SK-N-SH treated with all-trans-retinoic acid at 6 μM for 48 hours (cell line): ENCODE measurements around the gene PARD3B.

ENCODE experiments used
- ATAC-seq: fragments of 200-7000 bp; cut with Tn5 transposase; 3 replicates; pipeline ENCODE4 v1.9.1; 2020; ENCODE audit warnings: mild to moderate bottlenecking, moderate library complexity
- ARNTL ChIP-seq: fragments of 450-650 bp; formaldehyde crosslinking; IDR thresholded peaks from 2 replicates; pipeline ENCODE4 v1.5.0; 2020; ENCODE audit warnings: low read depth, mild to moderate bottlenecking, moderate library complexity, borderline replicate concordance
- CREB5 ChIP-seq: fragments of 250-450 bp; sonication (Bioruptor Pico); IDR thresholded peaks from 2 replicates; pipeline ENCODE4 v1.5.1; 2020; ENCODE audit warnings: low read depth, mild to moderate bottlenecking, moderate library complexity
- CSDC2 ChIP-seq: fragments of 250-450 bp; sonication (Bioruptor Pico); IDR thresholded peaks from 2 replicates; pipeline ENCODE4 v1.5.0; 2020; ENCODE audit warnings: mild to moderate bottlenecking, moderate library complexity
- ESRRG ChIP-seq: fragments of 250-450 bp; sonication (Bioruptor Pico); IDR thresholded peaks from 2 replicates; pipeline ENCODE4 v1.6.1; 2021; ENCODE audit warnings: mild to moderate bottlenecking
- GLIS3 ChIP-seq: fragments of 250-450 bp; sonication (Bioruptor Pico); IDR thresholded peaks from 2 replicates; pipeline ENCODE4 v1.5.0; 2020; ENCODE audit warnings: mild to moderate bottlenecking, moderate library complexity
- ISL1 ChIP-seq: fragments of 250-450 bp; sonication (Bioruptor Pico); IDR thresholded peaks from 2 replicates; pipeline ENCODE4 v2.1.2; 2022; ENCODE audit warnings: mild to moderate bottlenecking, moderate library complexity
- PATZ1 ChIP-seq: fragments of 250-450 bp; sonication (Bioruptor Pico); IDR thresholded peaks from 2 replicates; pipeline ENCODE4 v1.8.0; 2020; ENCODE audit warnings: mild to moderate bottlenecking, moderate library complexity, borderline replicate concordance
- POU6F1 ChIP-seq: fragments of 250-450 bp; sonication (Bioruptor Pico); IDR thresholded peaks from 2 replicates; pipeline ENCODE4 v1.8.0; 2021; ENCODE audit warnings: low read depth, mild to moderate bottlenecking, moderate library complexity, borderline replicate concordance
- PPARA ChIP-seq: fragments of 250-450 bp; sonication (Bioruptor Pico); IDR thresholded peaks from 2 replicates; pipeline ENCODE4 v1.5.0; 2020; ENCODE audit warnings: mild to moderate bottlenecking, borderline replicate concordance
- TCF4 ChIP-seq: fragments of 250-450 bp; sonication (Bioruptor Pico); IDR thresholded peaks from 2 replicates; pipeline ENCODE4 v1.8.0; 2021; ENCODE audit warnings: mild to moderate bottlenecking, moderate library complexity, borderline replicate concordance
- TOX ChIP-seq: fragments of 250-450 bp; sonication (Bioruptor Pico); IDR thresholded peaks from 2 replicates; pipeline ENCODE4 v1.8.0; 2021; ENCODE audit warnings: mild to moderate bottlenecking, moderate library complexity, borderline replicate concordance
- ZC3H10 ChIP-seq: fragments of 250-450 bp; sonication (Bioruptor Pico); IDR thresholded peaks from 2 replicates; pipeline ENCODE4 v1.5.1; 2021; ENCODE audit warnings: mild to moderate bottlenecking, moderate library complexity
- ZFP30 ChIP-seq: fragments of 450-650 bp; formaldehyde crosslinking; IDR thresholded peaks from 2 replicates; pipeline ENCODE4 v1.5.0; 2022; ENCODE audit warnings: mild to moderate bottlenecking, moderate library complexity
- ZNF565 ChIP-seq: fragments of 450-650 bp; formaldehyde crosslinking; conservative IDR thresholded peaks from 2 replicates; pipeline ENCODE4 v1.5.0; 2020; ENCODE audit warnings: low read depth, mild to moderate bottlenecking, moderate library complexity
- ZNF70 ChIP-seq: fragments of 450-650 bp; formaldehyde crosslinking; IDR thresholded peaks from 2 replicates; pipeline ENCODE4 v1.5.0; 2020; ENCODE audit warnings: mild to moderate bottlenecking, moderate library complexity
- ZNF8 ChIP-seq: fragments of 450-650 bp; formaldehyde crosslinking; IDR thresholded peaks from 2 replicates; pipeline ENCODE4 v1.5.0; 2020; ENCODE audit warnings: mild to moderate bottlenecking, moderate library complexity

The PARD3B gene

GRCh38 chr2:205582366-205582765, 1037.1 kb downstream of the PARD3B start (continued):
- no peak for TF ChIP-seq PATZ1 (CRISPR knock-in tag)

GRCh38 chr2:205585449-205586383, 1040.4 kb downstream of the PARD3B start:
- no peak for ATAC-seq
- no peak for TF ChIP-seq CREB5 (CRISPR knock-in tag)
- TF ChIP-seq TCF4 (CRISPR knock-in tag), result peak; percentile 62; the same call in 1 of the 2 replicates

GRCh38 chr2:205586626-205587025, 1041.4 kb downstream of the PARD3B start:
- ATAC-seq, result no peak
- no peak for TF ChIP-seq ZC3H10 (CRISPR knock-in tag)
- TF ChIP-seq, all 23 proteins: peak for 0

- ATAC-seq, result no peak
- TF ChIP-seq ARNTL (no peak), ZNF8 (CRISPR knock-in tag) (no peak)
- TF ChIP-seq, all 23 proteins: peak for 0
Observed at GRCh38 chr2:205589479-205589878, 1044.2 kb downstream of the PARD3B start.

- no peak for TF ChIP-seq TOX (CRISPR knock-in tag)
- TF ChIP-seq ZNF70 (CRISPR knock-in tag), result no peak
- TF ChIP-seq PPARA (CRISPR knock-in tag), result no peak
- TF ChIP-seq PATZ1 (CRISPR knock-in tag), result no peak
- TF ChIP-seq CREB5 (CRISPR knock-in tag), result no peak
- TF ChIP-seq CSDC2 (CRISPR knock-in tag), result no peak
- TF ChIP-seq ZFP30 (CRISPR knock-in tag), result no peak
- no peak for TF ChIP-seq ZNF565
- no peak for TF ChIP-seq ZC3H10 (CRISPR knock-in tag)
- TF ChIP-seq ARNTL, result no peak
- TF ChIP-seq ISL1 (CRISPR knock-in tag), result no peak
- TF ChIP-seq POU6F1 (CRISPR knock-in tag), result no peak
- no peak for TF ChIP-seq ESRRG (CRISPR knock-in tag)
- peak; percentile 80 for ATAC-seq
Observed at GRCh38 chr2:205590759-205591158, 1045.5 kb downstream of the PARD3B start.

- ATAC-seq, result peak; percentile 50; the same call in 2 of the 3 replicates
- TF ChIP-seq TOX (CRISPR knock-in tag) (no peak), ZNF8 (CRISPR knock-in tag) (no peak), GLIS3 (CRISPR knock-in tag) (no peak), ZNF565 (no peak)
Observed at GRCh38 chr2:205593891-205594290, 1048.6 kb downstream of the PARD3B start.
